ENCODE measurements around the gene SLC41A3. TPM values are rescaled to one million over a fixed set of nuclear protein-coding genes. Genes with fewer than 3 reads are reported as not detected.

Gene SLC41A3
- total RNA-seq, 1 donor from 2014 or later: 31.6 TPM

DNA sequence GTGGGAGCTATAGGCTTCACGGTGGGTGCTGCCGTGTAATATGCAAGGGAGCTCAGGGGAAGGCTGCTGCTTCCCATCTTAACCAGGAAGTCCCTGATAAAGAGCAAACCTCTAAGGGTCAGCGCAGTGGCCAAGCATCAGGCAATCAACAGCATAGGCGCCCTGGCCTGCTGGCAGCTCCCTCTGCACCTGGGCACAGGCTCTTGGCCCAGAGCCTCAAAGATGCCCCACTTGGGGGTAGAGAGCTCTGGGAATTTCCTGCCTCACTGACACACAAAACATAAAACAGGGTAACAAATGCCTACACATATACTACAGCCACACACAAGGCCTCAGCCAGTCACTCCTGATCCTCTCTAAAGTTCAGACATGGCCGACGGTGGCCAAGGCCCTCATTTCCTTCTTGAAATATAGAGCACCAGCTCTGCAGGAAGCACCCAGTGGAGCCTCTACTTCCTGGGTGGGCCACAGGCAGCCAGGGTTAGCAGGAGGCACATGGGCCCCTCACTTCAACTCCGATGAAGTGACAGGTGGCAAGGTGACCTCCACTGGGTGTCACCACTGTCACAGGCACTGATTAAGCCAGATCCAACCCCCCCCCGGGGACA is 20.5 kb downstream of the SLC41A3 start:
- no peak overlapping the region for H3K4me3 Mint-ChIP-seq (ENCODE audit: unreplicated experiment)
- Histone ChIP-seq H3K9me3 (ENCODE audit: insufficient read depth, low read depth, low read length) (no peaks in the 10 kb centered on the region), H3K4me3 (ENCODE audit: insufficient read depth, low read depth, low read length) (no peak overlapping the region), H3K4me2 (ENCODE audit: low read length) (no peak overlapping the region), H3K9ac (ENCODE audit: low read length) (no peak overlapping the region), H3K27ac (ENCODE audit: low read depth, low read length) (no peak overlapping the region), H3K4me1 (ENCODE audit: insufficient read depth, low read length) (peaks cover 5% of the 10 kb centered on the region), H3K27me3 (ENCODE audit: insufficient read depth, low read length) (no peaks in the 10 kb centered on the region), H3K79me2 (ENCODE audit: insufficient read depth, low read length) (no peaks in the 10 kb centered on the region), H2AFZ (ENCODE audit: low read depth, low read length) (no peak overlapping the region), H4K20me1 (ENCODE audit: insufficient read depth, low read length) (peaks cover 13% of the 10 kb centered on the region), H3K36me3 (ENCODE audit: insufficient read depth, low read length) (no peaks in the 10 kb centered on the region)
- FAIRE-seq (no peak), DNase-seq (ENCODE audit: low read depth) (no peak)
- peaks cover 5% of the 10 kb centered on the region for H3K4me1 Mint-ChIP-seq (ENCODE audit: low read depth, unreplicated experiment)
- H3K27ac Mint-ChIP-seq (ENCODE audit: unreplicated experiment): no peak overlapping the region
- TF ChIP-seq CTCF (IDR thresholded peaks at IDR 0.05; ENCODE audit: insufficient read depth, low read depth, low read length) (no peak), EZH2 (IDR thresholded peaks at IDR 0.05; ENCODE audit: insufficient read depth, low read length) (no peak)
- no peaks in the 10 kb centered on the region for H3K27me3 Mint-ChIP-seq (ENCODE audit: low read depth, unreplicated experiment)
- H3K9me3 Mint-ChIP-seq (ENCODE audit: unreplicated experiment): no peaks in the 10 kb centered on the region
- peaks cover 7% of the 10 kb centered on the region for H3K36me3 Mint-ChIP-seq (ENCODE audit: low read depth, unreplicated experiment)

DNA sequence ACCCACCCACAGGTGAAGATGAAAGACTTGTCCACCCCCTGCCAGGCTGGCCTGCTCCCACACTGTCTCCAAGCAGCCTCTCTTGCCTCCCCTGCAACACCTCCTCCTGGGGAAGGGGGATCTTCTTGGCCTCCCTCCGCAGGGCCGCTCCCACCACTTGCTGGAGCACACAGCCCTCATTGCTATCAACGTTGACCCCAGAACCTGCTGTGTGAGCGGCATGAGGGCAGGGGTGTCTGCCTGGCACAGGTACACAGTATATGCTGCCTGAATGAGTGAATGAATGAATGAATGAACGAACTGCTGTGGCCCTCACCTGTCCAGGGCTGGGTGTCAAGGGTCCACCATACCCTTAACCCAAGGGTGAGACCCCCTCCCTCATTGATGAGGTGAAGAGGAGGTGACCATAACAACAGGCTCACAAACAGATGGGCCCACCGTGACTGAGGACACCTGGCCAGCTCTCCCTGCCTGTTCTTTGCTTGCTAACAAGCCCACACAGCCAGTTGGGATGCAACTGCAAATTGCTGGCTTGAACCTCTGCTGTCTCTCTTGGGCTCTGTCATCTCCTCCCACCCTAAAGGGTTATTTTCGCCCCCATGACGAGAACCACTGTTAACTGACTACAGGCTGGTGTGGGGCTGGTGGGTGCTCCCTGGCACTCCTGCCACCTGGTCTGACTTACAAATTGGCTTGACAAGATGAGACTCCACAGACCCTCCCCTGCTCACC is 22.5 kb downstream of the SLC41A3 start:
- H3K9ac ChIP-seq (ENCODE audit: low read length): no peak overlapping the region
- H3K36me3 Mint-ChIP-seq (ENCODE audit: low read depth, unreplicated experiment): peaks cover 7% of the 10 kb centered on the region
- FAIRE-seq: no peak
- no peaks in the 10 kb centered on the region for H3K9me3 Mint-ChIP-seq (ENCODE audit: unreplicated experiment)
- H3K4me1 Mint-ChIP-seq (ENCODE audit: low read depth, unreplicated experiment): peaks cover 5% of the 10 kb centered on the region
- no peak for TF ChIP-seq EZH2 (IDR thresholded peaks at IDR 0.05; ENCODE audit: insufficient read depth, low read length)
- no peak for TF ChIP-seq CTCF (IDR thresholded peaks at IDR 0.05; ENCODE audit: insufficient read depth, low read depth, low read length)
- H3K4me1 ChIP-seq (ENCODE audit: insufficient read depth, low read length): peaks cover 8% of the 10 kb centered on the region
- H3K27me3 Mint-ChIP-seq (ENCODE audit: low read depth, unreplicated experiment): no peaks in the 10 kb centered on the region
- no peak overlapping the region for H3K27ac Mint-ChIP-seq (ENCODE audit: unreplicated experiment)
- H3K27ac ChIP-seq (ENCODE audit: low read depth, low read length): no peak overlapping the region
- DNase-seq (ENCODE audit: low read depth): no peak
- H2AFZ ChIP-seq (ENCODE audit: low read depth, low read length): no peak overlapping the region
- H3K9me3 ChIP-seq (ENCODE audit: insufficient read depth, low read depth, low read length): no peaks in the 10 kb centered on the region
- H3K79me2 ChIP-seq (ENCODE audit: insufficient read depth, low read length): no peaks in the 10 kb centered on the region
- H3K4me3 Mint-ChIP-seq (ENCODE audit: unreplicated experiment): no peak overlapping the region
- H3K4me2 ChIP-seq (ENCODE audit: low read length): no peak overlapping the region
- no peaks in the 10 kb centered on the region for H3K36me3 ChIP-seq (ENCODE audit: insufficient read depth, low read length)
- no peaks in the 10 kb centered on the region for H3K27me3 ChIP-seq (ENCODE audit: insufficient read depth, low read length)
- peaks cover 15% of the 10 kb centered on the region for H4K20me1 ChIP-seq (ENCODE audit: insufficient read depth, low read length)
- no peak overlapping the region for H3K4me3 ChIP-seq (ENCODE audit: insufficient read depth, low read depth, low read length)
